Embryonic facial prominence (tissue), 1 donor: ENCODE results near the gene C12orf57.

Source experiments
- DNase-seq: peaks from one replicate; pipeline ENCODE4 v3.0.0-alpha.2; 2016; ENCODE audit errors: extremely low spot score

Gene C12orf57

GRCh38 chr12:6965026-6965661 is 21.3 kb downstream of the C12orf57 start:
- peak; percentile 65 for DNase-seq

- no peak for DNase-seq
Observed at GRCh38 chr12:6965714-6966113, 21.9 kb downstream of the C12orf57 start.

- DNase-seq = no peak
Observed at GRCh38 chr12:6966351-6966750, 22.5 kb downstream of the C12orf57 start.

GRCh38 chr12:6967651-6968100 is 23.9 kb downstream of the C12orf57 start:
- no peak for DNase-seq

GRCh38 chr12:6968426-6968825 is 24.6 kb downstream of the C12orf57 start:
- DNase-seq = no peak

GRCh38 chr12:6970096-6970527 is 26.3 kb downstream of the C12orf57 start:
- no peak for DNase-seq

GRCh38 chr12:6974180-6974579 is 30.4 kb downstream of the C12orf57 start:
- no peak for DNase-seq

GRCh38 chr12:6975297-6976032 is 31.6 kb downstream of the C12orf57 start:
- DNase-seq = no peak

GRCh38 chr12:6977653-6978052 is 33.8 kb downstream of the C12orf57 start:
- DNase-seq = no peak

GRCh38 chr12:6978188-6978587 is 34.4 kb downstream of the C12orf57 start:
- no peak for DNase-seq

- DNase-seq = no peak
Observed at GRCh38 chr12:6978611-6979011, 34.8 kb downstream of the C12orf57 start.

GRCh38 chr12:6979021-6979420 is 35.2 kb downstream of the C12orf57 start:
- DNase-seq = no peak

GRCh38 chr12:6979453-6979852 is 35.6 kb downstream of the C12orf57 start:
- DNase-seq = no peak

- no peak for DNase-seq
Observed at GRCh38 chr12:6980075-6980474, 36.3 kb downstream of the C12orf57 start.

GRCh38 chr12:6980740-6981139 is 36.9 kb downstream of the C12orf57 start:
- DNase-seq = no peak

- DNase-seq = no peak
Observed at GRCh38 chr12:6981152-6982052, 37.6 kb downstream of the C12orf57 start.

GRCh38 chr12:6982532-6982931 is 38.7 kb downstream of the C12orf57 start:
- DNase-seq = no peak

GRCh38 chr12:6987956-6988553 is 44.2 kb downstream of the C12orf57 start:
- no peak for DNase-seq
